Stimulated activated CD8-positive, alpha-beta memory T cell treated with anti-CD3 and anti-CD28 coated beads, Interleukin-7, amount 100 ng/mL, for 4 hours (primary cell): Measurements from ENCODE around the gene EML4.
"Not testable (repeated sequence)": the region's sequence is repeated elsewhere in the genome, so short reads cannot be mapped to it uniquely, and the experiment has no call there.

Source experiments
- DNase-seq, 2 donors: peaks; one replicate each; pipeline ENCODE4 v3.0.0-alpha.2; 2020; ENCODE audit warnings: low read depth in 2 of 2

Gene EML4

DNA sequence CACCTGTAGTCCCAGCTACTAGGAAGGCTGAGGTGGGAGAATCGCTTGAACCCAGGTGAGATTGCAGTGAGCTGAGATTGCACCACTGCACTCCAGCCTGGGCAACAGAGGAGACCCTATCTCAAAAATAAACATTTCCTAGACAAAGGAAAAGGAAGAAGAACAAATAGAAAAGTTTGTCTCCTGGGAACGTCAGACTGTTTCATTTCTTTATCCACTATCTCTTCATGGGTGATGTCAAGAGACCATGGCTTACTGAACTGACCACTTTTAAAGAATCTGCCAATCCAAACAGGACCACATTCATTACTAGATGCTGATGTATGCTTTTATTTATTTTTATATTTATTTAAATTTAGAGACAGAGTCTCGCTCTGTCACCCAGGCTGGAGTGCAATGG, 165.1 kb downstream of the EML4 start:
- DNase-seq = no peak

DNA sequence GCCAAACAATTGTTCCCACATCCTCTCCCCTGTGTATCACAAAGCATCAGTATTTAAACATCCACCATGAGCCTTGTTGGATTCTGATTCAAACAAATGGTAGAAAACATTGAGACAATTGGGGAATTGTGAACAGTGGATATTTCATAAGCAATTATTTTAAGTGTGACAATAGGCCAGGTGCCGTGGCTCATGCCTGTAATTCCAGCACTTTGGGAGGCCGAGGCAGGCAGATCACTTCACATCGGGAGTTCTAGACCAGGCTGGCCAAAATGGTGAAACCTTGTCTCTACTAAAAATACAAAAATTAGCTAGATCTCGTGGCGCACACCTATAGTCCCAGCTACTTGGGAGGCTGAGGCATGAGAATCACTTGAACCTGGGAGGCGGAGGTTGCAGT, 165.7 kb downstream of the EML4 start:
- not testable (repeated sequence) for DNase-seq

DNA sequence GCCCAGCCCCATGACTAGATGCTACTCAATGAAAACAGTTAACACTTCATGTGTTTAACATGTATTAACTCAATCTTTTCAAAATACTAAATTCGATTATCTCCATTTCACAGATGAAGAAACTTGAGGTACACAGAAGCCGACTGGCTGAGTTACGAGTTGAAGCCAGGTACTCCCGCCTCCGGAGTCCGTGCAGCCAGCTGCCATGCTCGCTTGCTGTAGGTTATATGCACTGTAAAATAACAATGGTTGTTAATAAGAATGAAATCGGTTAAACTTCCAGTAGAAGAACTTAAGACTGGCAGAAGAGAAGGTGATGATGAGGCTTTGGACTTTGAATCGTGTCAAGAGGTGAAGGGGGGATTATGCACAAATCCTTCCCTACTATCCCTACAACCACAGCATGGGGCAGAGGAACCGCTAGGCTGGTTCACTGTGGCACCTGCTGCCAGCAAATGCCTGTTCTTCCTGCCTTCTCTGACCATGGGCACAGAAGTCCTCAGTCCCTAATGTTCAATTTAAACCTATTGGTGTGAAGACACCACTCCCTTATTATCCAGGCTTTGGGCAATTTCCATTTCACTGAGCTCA, 166.5 kb downstream of the EML4 start:
- no peak for DNase-seq

DNA sequence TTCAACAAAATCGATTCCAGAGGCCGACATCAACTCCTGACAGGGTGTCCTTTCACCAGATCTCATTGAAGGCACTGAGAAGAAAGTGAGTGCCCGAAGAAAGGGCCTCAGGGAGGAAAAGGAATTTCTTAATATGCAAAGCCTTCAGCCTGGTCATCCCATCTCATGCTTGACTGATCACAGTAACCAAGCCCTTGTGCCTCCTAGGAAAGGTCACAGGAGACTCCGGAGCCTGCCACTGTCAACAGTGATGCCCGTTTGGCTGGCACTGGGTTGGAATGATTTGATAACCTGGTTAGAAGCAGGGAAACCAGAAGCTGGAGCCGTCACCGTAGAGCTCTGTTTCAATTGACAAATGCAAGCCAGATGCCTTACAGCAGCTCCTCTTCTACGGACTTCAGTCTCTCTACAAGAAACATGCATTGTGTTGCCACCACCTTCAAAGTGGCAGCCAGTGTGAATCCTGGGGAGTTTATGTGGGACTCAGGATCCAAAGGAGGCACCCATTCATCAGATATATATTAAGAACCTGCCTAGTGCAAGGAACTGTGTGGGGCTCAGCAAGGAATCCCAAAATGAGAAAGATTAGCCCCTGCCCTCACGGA, 167.3 kb downstream of the EML4 start:
- DNase-seq = no peak

DNA sequence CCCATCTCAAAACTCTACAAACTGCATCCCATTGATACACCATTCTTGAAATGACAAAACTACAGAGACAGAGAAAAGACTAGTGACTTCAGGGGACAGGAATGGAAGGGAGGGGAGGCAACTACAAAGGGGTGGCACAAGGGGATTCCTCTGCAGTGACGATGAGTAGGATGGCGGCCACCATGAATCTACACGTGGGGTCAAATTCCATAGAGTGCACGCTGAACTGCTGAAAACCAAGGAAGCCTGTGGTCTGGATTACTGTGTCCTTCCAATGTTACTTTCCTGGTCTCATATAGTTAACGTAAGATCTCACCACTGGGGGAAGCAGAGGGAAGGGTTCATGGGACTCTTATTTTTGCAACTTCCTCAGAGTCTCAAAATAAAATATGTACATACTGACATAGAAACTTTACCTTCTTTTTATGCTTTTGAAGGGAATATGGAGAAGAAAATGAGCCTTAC, 168.2 kb downstream of the EML4 start:
- no peak for DNase-seq

DNA sequence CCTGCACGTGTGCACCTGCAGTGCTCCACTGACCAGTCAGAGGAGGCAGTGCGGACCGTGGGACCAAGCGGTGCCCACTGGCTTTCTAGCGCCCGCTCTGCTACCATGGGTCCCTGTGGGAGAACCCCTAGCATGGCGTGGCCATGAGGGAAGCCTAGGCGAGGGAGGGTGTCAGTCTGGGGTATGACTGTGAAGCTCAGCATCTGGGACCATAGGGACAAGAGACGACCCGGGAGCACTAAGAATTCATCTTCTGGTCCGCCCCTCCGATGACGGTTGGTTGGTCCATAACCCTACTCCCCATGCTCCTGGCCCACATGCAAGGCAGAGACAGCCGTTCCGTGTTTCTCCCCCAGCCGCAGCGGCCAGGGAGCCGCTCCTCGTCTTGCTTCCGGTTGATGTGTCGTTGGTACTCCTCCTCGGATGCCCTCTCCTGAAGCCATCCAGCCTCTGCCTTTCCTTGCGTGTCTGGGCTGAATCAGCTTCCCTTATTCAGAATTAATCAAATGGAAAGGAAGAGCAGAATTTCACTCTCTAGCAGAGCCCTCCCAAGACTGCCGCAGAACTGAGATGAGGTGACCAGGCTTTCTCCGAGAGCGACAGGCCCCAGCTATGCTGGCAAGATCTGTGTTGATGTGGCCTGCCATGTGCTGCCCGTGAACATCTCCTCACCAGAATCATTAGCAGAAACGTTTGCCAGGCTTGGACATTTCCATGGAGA, 168.9 kb downstream of the EML4 start:
- no peak for DNase-seq

DNA sequence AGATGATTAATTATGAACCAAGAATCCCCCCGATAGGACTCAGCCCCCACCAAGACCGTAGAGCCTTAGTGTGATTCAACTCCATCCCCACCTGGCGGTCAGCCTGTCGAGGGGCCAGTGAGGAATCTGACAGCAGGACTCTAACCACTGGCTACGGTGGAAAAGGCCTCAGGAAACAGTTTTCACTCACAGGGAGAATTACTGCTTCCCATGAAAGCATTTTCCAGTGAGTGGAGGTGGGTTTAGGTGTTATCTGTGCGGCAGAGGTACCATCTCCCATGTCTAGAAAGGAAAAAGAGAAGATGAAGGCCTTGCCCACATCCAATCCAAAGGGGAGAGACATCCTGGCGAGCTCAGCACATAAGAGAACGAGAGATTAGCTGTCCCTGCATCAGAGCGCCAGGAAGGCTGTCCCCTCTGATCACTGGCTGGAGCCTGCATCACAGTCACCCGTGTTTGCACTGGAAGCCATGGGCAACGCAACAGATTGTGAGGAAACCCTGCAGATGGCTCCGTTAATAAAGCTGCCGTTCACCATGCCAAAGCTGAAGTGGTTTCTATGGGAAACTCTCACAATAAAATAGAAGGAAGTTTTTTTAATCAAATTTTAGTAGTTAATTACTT, 169.5 kb downstream of the EML4 start:
- no peak for DNase-seq

DNA sequence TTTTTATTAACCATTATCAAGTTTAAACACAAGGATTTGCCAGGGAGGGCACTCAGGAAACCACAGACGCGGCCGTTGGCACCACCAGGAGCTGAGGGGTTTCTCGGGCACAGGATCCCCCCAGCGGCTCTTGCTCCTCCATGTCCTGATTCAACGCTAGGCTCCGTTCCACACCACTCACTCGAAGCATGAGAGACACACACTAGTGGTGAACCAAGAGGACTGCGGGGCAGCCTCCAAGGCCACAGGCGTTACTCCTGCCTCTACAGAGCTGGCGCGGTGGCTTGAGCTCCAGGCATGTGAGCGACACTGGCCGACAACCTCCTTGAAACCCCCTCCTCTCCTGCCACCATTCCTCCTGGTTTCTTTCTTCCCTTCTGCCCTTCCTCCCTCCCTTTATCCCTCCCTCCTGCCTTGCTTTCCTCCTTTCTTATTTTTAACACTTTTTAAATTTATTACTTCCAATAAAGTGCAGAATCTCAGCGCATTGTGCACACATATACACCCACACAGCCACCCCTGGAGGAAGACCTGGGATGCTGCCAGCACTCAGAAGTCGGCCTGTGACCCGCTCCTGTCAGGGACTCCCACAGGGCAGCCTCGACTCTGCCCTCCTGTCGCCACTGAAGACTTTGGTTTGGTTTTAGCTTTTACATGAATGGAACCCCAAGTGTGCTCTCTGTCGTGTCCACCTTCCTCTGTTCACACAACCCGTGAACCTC, 170.2 kb downstream of the EML4 start:
- no peak for DNase-seq

DNA sequence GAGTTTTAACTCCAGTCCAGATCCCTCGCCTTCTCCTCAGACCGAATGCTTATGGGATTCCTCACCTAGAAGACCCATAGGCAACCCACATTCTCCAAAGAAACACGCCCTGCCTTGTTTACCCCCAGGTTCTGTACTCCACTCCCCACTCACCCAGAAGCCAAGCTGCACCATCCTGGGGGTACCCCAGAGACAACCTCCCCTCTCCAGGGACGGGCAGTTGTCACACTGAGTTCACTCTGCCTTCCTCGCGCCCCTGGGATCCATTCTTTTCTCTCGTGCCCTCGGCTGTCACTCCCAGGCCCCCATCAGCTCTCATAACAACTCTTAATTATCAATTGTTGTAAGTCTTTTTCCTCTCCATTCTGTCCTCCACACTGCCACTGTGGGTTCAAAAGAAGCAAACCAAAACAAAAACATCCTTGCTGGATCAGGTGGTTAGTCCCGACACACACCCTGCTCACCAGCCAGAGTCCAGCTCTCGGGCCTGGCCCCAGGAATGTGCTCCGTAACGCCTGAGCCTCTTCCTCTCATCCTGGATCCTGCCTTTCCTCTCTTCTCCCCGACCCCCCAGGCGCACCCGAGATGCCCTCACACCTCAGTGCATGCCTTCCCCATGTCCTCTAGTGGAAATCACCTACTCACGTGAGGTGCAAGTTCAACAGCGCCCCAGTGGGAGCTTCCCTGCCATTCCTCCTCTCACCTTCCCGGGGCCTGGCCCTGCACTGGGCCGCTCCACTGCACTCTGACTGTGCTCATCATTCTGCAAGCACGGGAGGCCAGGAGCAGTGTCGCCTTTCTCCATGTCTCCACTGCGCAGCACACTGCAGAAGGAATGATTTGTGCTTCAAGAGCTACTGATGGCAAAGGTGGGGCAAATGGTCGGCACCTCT, 171.1 kb downstream of the EML4 start:
- DNase-seq = no peak

DNA sequence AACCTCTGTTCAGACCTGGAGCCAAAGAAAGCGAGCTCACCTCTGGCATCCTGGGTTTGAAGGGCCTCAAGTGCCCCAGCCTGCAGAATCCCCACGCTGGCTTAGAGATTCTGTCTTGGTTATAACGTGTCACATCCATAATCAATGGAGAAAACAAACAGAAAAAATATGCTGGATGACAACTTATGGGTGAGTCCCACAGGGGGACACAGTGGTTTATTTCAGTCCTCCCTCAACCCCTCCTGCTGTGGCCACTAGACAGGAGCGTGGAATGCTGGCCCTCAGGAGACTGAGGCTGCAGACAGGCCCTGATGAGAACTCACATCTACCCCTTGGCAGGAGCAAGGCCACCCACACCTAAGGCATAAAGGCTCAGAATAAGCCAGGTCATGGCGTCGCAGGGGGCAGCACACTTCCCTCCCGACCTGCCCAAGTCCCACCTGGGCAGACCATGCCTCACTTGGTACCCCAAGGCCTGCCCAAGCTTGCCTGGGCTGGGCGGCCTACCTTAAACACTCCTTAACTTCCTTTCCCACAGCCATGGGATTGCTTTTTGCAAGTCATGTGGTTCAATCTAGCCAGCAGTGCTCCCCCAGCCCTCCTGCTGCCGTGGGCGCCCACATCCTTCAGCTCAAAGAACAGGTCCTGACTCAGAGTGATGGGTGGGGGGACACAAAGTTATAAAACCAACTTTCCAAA, 171.9 kb downstream of the EML4 start:
- no peak for DNase-seq

DNA sequence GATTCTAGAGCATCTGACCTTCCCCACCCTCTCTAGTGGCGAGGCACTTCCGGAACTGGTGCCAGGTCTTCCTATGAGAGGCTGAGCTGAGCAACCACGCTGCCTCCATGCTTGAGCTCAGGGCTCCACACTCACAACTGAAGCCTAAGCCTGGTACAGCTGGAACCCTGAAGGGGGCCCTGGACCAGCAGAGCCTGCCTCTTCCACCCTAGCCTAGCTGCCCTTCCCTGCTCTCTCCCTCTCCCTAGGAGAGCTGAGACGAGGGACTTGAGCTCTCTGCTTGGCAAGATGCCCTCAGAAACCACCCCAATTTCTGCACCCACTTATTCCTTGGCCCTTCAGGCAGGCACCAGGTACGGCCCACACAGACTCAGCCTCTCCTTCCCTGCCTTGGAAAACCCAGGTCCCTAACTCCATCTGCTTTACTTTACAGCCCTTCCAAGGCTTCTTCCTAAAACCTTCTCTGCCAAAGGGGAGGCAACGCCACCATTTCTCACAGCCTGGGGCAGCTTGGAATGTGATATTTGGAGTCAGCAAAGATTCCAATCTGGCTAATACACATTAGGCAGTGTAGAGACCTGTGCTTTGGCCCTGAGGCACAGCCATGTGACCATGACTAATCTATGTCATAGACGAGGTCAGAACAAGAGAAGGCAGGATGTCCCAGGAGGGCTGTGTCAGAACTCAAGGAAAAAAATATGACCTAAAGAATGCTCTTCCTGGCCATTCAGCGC, 173.1 kb downstream of the EML4 start:
- DNase-seq = no peak

DNA sequence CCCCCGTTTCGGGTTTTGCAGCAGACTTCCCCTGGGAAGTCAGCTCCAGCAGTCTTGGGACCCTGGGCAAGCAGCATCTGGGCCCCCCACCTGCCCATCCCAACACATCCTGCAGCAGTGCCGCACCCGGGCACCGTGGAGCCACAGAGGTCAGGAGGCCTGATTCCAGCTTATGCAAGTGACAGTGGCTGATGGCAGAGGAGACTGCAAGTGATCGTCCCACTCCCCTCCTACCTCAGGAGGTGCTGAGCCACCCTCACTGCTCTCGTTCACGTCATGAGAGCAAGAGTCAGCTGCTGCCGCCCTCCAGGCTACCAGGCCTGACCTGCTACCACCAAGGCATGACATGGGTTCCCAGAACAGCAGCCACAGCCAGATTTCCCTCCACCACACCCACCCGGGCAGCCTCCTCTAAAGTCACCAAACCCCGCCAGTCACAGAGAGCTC, 173.7 kb downstream of the EML4 start:
- no peak for DNase-seq

DNA sequence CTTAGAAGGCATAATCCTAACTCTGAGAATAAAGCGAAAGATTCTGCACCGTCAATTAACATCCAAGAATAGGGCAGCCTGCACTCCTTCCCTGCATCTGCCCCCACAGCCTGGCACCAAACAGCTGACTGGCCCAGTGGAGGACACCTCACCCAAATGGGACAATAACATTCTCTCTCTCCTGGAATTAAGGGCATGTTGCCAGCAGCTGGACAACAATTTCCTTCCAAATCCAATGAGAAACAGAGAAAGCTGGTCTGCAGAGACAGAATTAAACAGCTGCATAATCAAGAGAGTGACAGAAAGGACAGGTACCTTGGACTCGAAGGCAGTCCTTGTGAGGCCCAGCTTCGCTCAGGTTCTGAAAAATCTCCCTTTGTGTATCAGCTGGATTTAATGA, 176.8 kb downstream of the EML4 start:
- DNase-seq = no peak

DNA sequence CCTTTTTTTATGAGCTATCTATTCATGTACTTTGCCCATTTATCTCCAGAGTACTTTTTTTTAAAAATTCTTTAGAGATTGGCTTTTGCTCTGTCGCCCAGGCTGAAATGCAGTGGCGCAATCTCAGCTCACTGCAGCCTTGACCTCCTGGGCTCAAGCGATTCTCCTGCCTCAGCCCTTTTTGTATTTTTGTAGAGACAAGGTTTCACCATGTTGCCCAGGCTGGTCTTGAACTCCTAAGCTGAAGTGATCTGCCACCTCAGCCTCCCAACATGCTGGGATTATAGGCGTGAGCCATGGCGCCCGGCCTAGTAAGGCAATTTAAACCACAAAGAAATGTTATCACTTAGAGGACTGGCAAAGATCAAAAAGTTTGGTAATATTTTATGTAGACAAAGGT, 177.7 kb downstream of the EML4 start:
- not testable (repeated sequence) for DNase-seq

DNA sequence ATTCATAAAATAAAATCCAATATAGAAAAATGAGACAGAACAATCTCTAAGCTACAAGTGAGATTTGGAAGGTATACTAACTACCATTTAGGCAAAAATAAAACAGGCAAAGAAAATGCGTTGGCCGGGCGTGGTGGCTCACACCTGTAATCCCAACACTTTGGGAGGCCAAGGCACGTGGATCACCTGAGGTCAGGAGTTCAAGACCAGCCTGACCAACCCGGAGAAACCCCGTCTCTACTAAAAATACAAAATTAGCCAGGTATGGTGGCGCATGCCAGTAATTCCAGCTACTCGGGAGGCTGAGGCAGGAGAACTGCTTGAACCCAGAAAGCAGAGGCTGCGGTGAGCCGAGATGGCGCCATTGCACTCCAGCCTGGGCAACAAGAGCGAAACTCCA, 178.4 kb downstream of the EML4 start:
- DNase-seq = not testable (repeated sequence)

DNA sequence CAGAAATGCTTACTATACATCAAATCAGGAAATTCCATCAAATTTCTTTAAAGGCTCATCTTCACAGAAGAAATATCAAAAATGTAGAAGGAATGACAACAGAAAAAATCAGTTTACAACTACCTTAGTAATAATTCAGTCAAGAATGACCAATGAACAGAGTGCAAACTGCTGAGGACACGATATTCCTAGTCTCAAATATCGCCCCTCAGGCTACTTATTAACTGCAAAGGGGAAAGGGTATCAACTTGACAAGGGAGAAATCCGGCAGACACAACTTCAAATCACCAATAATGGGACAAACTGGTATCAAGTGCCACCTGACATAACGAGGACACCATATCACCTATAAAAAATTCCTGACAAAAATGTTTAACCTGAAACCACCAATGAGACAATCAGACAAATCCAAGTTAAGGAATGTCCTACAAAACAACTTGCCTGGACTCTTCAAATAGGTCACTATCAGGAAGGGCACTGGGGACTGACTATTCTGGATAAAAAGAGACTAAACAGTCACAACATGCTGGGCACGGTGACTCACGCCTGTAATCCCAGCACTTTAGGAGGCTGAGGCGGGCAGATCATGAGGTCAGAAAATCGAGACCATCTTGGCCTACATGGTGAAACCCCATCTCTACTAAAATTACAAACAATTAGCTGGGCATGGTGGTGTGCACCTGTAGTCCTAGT, 179.1 kb downstream of the EML4 start:
- DNase-seq = no peak

DNA sequence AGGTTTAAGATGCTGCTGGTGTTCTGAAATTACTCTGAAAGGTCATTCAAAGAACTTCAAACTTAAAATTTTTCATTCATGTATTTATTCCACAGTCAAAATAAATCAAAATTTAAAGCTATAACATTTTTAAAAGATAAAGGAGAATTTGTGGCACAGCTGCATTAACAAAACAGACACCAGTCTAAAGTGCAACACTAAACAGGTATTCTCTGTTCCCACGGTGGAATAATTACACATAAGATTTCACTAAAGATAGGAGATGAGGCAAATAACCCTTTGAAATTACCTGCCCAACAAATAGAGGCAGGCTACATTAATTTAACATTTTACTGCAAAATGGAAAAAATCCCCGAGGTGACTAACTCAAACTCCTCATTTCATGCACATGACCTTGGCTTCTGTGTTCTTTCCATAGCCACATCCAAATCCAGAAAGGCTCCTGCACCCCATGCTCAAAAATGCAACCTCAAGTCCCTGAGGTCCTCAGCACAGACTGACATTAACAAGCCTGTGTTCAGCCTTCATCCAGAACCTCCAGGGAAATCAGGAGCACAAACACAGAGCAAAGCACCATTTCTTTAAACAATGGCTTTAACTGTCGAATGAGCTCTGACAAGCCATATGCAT, 181.4 kb downstream of the EML4 start:
- DNase-seq = no peak

DNA sequence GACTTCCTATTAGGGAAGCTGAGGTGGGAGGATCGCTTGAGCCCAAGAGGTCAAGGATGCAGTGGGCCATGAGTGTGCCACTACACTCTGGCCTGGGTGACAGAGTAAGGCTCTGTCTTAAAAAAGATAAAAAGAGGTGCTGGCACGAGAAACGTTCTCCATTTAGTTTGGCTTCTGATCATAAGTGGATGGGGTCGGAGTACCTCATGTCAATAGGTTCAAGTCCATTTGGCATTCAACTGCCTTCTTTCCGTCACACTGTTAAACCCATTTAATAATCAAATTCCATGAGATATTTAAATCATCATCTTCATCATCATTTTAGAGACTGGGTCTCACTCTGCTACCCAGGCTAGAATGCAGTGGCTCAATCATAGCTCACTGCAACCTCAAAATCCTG, 182.7 kb downstream of the EML4 start:
- no peak for DNase-seq
